Hepatocyte (in vitro differentiated cells): Measurements from ENCODE around the gene FICD.

Experiments
- CTCF ChIP-seq: fragments of 200-600 bp; sonication (generic); IDR thresholded peaks from 2 replicates; pipeline ENCODE4 v1.5.1; 2016; ENCODE audit warnings: antibody characterized with exemption, mild to moderate bottlenecking; ENCODE audit not compliant: poor library complexity
- EZH2phosphoT487 ChIP-seq: fragments of 200-600 bp; sonication (generic); IDR thresholded peaks from one replicate; pipeline ENCODE4 v1.6.1; 2018; ENCODE audit warnings: antibody characterized with exemption, mild to moderate bottlenecking, low read depth, moderate library complexity; ENCODE audit not compliant: unreplicated experiment, severe bottlenecking

GRCh38 chr12:108495054-108495453, 20.0 kb upstream of the FICD start:
- TF ChIP-seq CTCF = peak; percentile 38
- TF ChIP-seq EZH2phosphoT487 = no peak
